ENCODE data around the gene GABRA5.

GABRA5 gene

DNA sequence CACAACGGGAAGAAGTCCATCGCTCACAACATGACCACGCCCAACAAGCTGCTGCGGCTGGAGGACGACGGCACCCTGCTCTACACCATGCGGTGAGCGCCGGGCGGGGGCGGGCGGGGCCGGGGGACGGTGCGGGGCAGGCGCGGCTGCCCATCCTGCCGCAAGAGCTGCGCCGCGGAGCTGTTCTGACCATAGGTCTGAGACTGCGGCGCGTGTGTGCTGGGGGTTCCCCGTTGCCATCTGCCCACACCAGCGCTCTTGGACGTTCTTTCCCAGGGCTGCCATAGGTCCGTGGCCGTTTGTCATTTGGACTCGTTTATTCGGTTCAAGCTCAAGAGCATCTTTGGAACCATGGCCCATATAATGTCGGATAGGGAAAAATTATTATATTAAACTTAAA, 16.6 kb downstream of the GABRA5 start:
- H3K4me3 Mint-ChIP-seq: no peak overlapping the region

DNA sequence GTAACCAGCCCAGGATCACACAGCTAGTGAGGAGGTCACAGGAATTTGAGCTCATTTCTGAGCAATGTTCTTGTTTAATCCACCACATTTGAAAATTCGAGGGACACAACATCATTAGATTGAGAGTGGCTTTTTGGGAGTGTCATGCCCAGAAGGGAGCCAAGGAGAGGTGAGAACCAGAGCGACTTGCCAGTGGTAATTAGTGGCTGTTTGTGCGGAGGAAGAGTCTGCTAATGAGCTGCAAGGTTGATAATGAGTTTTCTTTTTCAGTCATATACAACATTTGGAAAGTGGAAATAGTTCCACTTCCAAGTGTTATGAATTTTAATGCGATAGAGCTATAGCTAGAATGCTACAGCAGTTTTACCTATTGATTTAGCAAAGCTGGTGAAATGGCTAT, 19.7 kb downstream of the GABRA5 start:
- ATAC-seq (replicated peaks; ENCODE audit: extremely low read depth, poor library complexity, severe bottlenecking): no peak
- H3K4me1 Mint-ChIP-seq: no peaks in the 10 kb centered on the region

More for the DNA sequence above, 16.6 kb downstream of the GABRA5 start:
- no peaks in the 10 kb centered on the region for H3K4me1 Mint-ChIP-seq
- no peaks in the 10 kb centered on the region for H3K9me3 Mint-ChIP-seq
- H3K27me3 Mint-ChIP-seq: no peaks in the 10 kb centered on the region
- DNase-seq (ENCODE audit: low spot score in 2 of 2) (no peak), ATAC-seq (replicated peaks; ENCODE audit: extremely low read depth, poor library complexity, severe bottlenecking) (no peak)
- H3K27ac Mint-ChIP-seq (ENCODE audit: low read depth): no peak overlapping the region
- H3K36me3 Mint-ChIP-seq (ENCODE audit: insufficient read depth): no peaks in the 10 kb centered on the region

DNA sequence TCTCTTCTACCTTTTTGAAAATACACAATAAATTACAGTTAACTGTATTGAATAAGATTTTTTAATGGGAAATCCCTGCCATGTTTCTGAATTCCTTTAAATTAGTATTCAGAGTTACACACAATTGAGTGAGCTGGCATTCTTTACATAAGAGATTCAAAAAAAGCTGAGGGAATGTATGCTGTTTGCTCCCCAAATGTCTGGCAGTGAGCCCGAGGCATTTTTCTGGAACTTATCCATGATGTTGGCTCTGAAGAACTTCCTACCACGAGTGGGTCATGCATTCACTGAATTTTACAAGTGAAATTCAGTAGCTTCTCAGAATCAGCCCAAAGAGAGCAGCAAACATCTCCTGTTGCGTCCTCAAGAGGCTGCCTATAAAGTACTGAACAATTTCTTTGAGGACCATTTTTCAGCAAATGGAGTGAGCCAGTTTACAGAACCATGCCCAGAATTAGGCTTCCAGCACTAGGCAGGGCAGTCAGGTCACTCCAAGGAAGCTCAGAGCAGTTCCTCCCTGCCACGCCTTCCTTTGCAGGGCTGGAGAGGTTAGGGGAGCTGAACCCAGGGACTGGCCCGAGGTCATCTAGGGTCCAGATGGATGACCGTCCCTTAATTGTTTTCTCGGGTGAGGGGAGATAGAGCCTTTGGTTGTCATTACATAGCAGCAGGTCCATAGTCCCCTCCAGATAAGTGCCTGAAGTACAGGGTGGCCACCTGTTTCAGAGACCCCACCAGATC, 21.2 kb downstream of the GABRA5 start:
- Mint-ChIP-seq H3K4me1 (no peaks in the 10 kb centered on the region), H3K27ac (ENCODE audit: low read depth) (no peak overlapping the region), H3K4me3 (no peak overlapping the region), H3K9me3 (peaks cover 5% of the 10 kb centered on the region), H3K27me3 (no peaks in the 10 kb centered on the region), H3K36me3 (ENCODE audit: insufficient read depth) (peaks cover 2% of the 10 kb centered on the region)
- DNase-seq (ENCODE audit: low spot score in 2 of 2) (no peak), ATAC-seq (replicated peaks; ENCODE audit: extremely low read depth, poor library complexity, severe bottlenecking) (no peak)

More for the DNA sequence above, 19.7 kb downstream of the GABRA5 start:
- H3K27me3 Mint-ChIP-seq: no peaks in the 10 kb centered on the region
- no peaks in the 10 kb centered on the region for H3K9me3 Mint-ChIP-seq
- no peak overlapping the region for H3K27ac Mint-ChIP-seq (ENCODE audit: low read depth)
- DNase-seq (ENCODE audit: low spot score in 2 of 2): no peak
- H3K4me3 Mint-ChIP-seq: no peak overlapping the region
- no peaks in the 10 kb centered on the region for H3K36me3 Mint-ChIP-seq (ENCODE audit: insufficient read depth)

DNA sequence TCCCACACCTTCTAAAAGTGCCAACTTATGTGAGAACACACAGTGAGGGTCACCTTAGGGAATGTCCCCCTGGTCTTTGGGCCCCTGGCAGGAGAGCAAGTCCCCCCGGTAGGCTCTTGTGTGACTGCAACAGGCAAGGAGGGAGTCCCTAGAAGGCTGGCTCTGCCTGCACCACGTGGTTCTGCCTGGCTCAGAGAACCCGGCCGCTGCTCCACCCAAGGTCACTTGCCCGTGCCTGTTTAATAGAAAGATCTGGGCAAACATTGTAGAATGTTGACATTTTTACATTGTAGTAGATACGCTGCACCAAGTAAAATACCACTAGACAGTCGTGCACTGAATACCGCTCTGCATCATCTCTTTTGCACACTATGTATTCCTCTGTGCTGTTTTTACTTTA, 21.9 kb downstream of the GABRA5 start:
- Mint-ChIP-seq H3K27me3 (no peaks in the 10 kb centered on the region), H3K4me3 (no peak overlapping the region), H3K9me3 (peaks cover 8% of the 10 kb centered on the region), H3K36me3 (ENCODE audit: insufficient read depth) (peaks cover 2% of the 10 kb centered on the region), H3K27ac (ENCODE audit: low read depth) (no peak overlapping the region), H3K4me1 (no peaks in the 10 kb centered on the region)
- DNase-seq (ENCODE audit: low spot score in 2 of 2) (no peak), ATAC-seq (replicated peaks; ENCODE audit: extremely low read depth, poor library complexity, severe bottlenecking) (no peak)

DNA sequence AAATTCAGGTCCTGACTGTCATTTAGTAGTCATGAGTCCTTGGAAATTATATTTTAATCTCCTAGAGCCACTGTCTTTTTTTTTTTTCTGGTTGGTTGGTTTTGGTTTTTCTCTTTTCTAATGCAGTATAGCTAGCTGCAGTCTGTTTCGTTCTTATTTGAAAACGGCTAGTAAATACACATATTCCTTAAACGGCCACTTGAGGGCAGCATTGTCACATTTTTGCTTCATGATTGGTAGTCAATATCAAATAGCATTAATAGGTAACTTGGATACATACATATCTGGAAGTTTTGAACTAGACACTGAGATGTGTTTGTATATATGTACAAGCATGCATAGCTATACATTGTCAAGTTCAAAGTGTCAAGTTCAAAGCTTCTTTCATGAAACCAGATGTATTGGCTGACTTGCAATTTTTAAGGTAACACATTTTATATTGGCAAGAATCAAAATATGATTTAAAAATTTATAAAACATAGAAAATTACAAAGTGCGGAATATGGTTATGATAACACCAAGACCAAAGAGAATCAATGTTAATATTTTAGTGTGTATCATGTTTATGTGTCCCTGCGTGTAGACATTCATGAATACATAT, 22.5 kb downstream of the GABRA5 start:
- DNase-seq (ENCODE audit: low spot score in 2 of 2) (no peak), ATAC-seq (replicated peaks; ENCODE audit: extremely low read depth, poor library complexity, severe bottlenecking) (no peak)
- Mint-ChIP-seq H3K27ac (ENCODE audit: low read depth) (no peak overlapping the region), H3K9me3 (peaks cover 8% of the 10 kb centered on the region), H3K27me3 (no peaks in the 10 kb centered on the region), H3K4me1 (no peaks in the 10 kb centered on the region), H3K4me3 (no peak overlapping the region), H3K36me3 (ENCODE audit: insufficient read depth) (peaks cover 2% of the 10 kb centered on the region)

DNA sequence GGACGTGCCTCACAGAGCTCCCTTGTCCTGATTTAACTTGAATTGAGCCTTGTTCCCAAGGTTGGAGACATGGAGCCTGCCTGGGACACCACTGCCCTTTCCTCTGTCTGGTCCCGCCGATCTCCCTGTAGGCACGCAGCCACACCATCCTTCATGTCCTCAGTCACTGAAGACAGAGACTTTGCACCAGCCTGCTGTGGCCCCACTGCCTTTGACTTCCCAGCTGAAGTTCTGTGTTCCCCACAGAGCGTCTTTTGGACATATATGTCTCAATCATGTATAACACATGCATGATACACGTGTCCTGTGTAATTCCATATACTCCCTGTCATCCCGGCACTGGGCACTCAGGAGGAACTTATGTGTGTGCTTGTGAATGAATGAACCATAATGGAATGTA, 23.6 kb downstream of the GABRA5 start:
- Mint-ChIP-seq H3K36me3 (ENCODE audit: insufficient read depth) (peaks cover 2% of the 10 kb centered on the region), H3K4me1 (no peaks in the 10 kb centered on the region), H3K27ac (ENCODE audit: low read depth) (no peak overlapping the region), H3K4me3 (no peak overlapping the region), H3K27me3 (no peaks in the 10 kb centered on the region), H3K9me3 (peaks cover 17% of the 10 kb centered on the region)
- DNase-seq (ENCODE audit: low spot score in 2 of 2) (no peak), ATAC-seq (replicated peaks; ENCODE audit: extremely low read depth, poor library complexity, severe bottlenecking) (no peak)

DNA sequence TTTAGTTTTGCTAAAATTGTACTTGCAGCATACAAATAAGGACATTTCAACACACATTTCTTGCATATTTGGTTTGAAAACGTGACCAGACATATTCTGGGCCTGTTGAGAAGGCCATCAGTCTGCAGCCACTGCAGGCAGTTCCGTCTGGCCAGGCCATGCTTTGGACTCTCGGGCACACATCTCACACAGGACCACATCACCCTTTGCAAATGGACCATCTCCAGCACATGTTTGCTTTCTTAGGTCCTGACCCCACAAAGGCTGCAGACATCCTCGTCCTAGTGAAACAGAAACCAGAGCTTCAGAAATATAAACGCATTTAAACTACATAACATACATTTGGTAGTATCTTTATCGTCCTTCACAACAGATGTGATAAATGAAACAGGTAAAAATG, 24.1 kb downstream of the GABRA5 start:
- no peak overlapping the region for H3K27ac Mint-ChIP-seq (ENCODE audit: low read depth)
- no peaks in the 10 kb centered on the region for H3K27me3 Mint-ChIP-seq
- DNase-seq (ENCODE audit: low spot score in 2 of 2) (no peak), ATAC-seq (replicated peaks; ENCODE audit: extremely low read depth, poor library complexity, severe bottlenecking) (no peak)
- H3K4me3 Mint-ChIP-seq: no peak overlapping the region
- H3K4me1 Mint-ChIP-seq: no peaks in the 10 kb centered on the region
- peaks cover 2% of the 10 kb centered on the region for H3K36me3 Mint-ChIP-seq (ENCODE audit: insufficient read depth)
- peaks cover 17% of the 10 kb centered on the region for H3K9me3 Mint-ChIP-seq

DNA sequence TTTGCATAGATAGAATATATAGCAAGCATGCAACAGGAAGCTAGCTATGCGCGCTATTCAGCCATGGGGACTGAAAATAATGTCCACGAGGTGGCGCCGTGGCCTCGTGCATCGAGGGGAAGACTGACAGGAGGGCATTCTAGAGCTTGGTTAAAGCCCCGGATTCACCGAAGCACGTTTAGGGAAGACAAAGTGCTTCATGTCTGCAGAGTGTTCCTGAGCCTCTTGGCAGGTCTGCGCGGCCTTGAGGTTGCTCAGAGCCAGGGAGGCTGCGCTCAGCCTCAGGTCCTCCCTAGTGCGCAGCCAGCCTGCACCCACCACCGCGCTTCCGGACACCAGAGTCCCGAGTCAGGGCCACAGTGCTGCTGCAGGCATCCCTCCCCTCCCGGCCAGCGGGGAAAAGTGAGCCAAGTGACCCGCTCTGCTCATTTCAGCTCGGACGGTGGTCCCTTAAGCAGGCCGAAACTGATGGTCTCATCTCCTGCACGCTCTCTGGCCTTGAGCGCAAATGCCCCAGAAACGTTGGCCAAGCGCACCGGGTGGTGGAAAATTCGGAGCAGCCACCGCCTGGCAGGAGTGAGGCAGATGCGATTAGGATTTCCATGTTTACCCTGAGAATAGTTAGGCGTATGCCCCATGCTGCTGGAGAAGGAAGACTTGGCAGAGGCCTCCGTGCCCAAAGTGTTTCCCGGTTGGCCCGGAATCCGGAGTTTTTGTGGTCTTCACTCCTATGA, 24.8 kb downstream of the GABRA5 start:
- Mint-ChIP-seq H3K4me1 (no peaks in the 10 kb centered on the region), H3K27ac (ENCODE audit: low read depth) (no peak overlapping the region), H3K36me3 (ENCODE audit: insufficient read depth) (peaks cover 2% of the 10 kb centered on the region), H3K9me3 (peaks cover 17% of the 10 kb centered on the region), H3K4me3 (no peak overlapping the region), H3K27me3 (no peaks in the 10 kb centered on the region)
- no peak for DNase-seq (ENCODE audit: low spot score in 2 of 2)
- ATAC-seq (replicated peaks; ENCODE audit: extremely low read depth, poor library complexity, severe bottlenecking): no peak

DNA sequence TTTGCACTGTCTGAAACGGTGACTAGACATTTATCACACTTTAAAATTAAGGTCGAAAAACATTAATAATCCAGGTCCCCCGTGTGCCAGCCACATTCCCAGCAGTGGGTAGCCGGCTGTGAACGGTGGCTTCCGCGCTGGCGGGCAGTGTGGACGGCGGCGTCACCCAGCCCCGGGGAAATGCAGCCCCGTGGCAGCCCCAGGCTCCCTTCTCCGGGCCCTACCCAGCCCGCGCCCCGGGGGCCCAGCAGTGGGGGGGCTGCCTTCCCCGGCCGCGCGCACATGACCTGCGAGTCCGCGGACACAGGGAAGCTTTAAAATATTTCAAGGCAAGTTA, 25.3 kb downstream of the GABRA5 start:
- H3K9me3 Mint-ChIP-seq: peaks cover 17% of the 10 kb centered on the region

DNA sequence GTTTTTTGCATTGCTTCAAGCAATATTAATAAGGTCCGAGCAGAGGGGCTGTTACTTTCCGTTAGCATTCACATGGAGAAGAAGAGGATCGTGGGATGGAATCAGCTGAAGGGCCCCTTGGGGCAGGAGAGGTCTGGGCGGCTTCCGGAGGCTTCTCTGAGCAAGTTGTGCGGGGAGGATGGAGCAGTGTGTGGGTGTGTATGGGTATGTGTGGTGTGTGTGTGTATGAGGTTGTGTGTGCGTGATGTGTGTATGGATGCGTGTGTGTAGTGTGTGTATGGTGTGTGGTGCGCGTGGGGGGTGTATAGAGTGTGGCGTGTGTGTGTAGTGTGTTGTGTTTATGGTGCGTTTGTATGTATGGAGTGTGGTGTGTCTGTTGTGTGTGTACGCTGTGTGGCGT, 25.8 kb downstream of the GABRA5 start:
- no peaks in the 10 kb centered on the region for H3K4me1 Mint-ChIP-seq
- H3K27ac Mint-ChIP-seq (ENCODE audit: low read depth): no peak overlapping the region
- H3K36me3 Mint-ChIP-seq (ENCODE audit: insufficient read depth): peaks cover 2% of the 10 kb centered on the region
- ATAC-seq (replicated peaks; ENCODE audit: extremely low read depth, poor library complexity, severe bottlenecking) (no peak), DNase-seq (ENCODE audit: low spot score in 2 of 2) (no peak)
- no peaks in the 10 kb centered on the region for H3K27me3 Mint-ChIP-seq
- no peak overlapping the region for H3K4me3 Mint-ChIP-seq
- peaks cover 17% of the 10 kb centered on the region for H3K9me3 Mint-ChIP-seq

More for the DNA sequence above, 25.3 kb downstream of the GABRA5 start:
- H3K27ac Mint-ChIP-seq (ENCODE audit: low read depth): no peak overlapping the region
- ATAC-seq (replicated peaks; ENCODE audit: extremely low read depth, poor library complexity, severe bottlenecking): no peak
- H3K4me3 Mint-ChIP-seq: no peak overlapping the region
- H3K36me3 Mint-ChIP-seq (ENCODE audit: insufficient read depth): peaks cover 2% of the 10 kb centered on the region
- DNase-seq (ENCODE audit: low spot score in 2 of 2): no peak
- no peaks in the 10 kb centered on the region for H3K4me1 Mint-ChIP-seq
- H3K27me3 Mint-ChIP-seq: no peaks in the 10 kb centered on the region

DNA sequence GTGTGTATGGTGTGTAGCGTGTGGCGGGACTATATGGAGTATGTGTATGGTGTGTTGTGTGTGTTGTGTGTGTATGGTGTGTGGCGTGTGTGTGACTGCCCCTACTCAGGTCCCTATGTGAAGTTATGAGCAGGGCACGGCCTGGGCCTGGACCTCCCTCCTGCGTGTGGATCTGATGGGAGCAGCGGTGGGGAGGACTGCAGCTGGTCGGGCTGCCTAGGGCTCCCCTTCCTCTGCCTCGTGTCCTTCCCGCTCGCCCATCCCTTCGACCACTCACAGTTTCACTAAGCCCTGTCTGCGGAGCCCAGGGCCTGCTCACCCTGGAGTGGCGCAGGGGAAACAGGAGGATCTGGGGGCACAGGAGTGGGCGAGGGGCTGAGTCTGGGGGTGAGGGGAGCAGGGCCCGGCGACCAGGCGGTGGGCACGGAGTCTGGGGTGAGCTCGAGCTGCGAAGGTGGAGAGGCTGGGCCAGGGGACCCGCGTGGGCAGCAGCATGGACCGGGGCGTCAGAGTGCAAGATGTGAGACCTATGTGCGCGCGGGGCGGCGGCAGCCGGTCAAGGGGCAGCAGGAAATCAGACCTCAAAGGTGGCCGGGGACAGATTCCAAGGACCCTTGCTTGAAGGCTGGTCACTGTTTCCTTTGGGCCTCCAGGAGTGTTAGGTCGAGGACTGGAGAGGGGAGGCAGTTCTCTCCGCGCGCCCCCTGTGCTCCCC, 26.6 kb downstream of the GABRA5 start:
- Mint-ChIP-seq H3K4me3 (no peak overlapping the region), H3K9me3 (peaks cover 17% of the 10 kb centered on the region), H3K27me3 (no peaks in the 10 kb centered on the region), H3K36me3 (ENCODE audit: insufficient read depth) (peaks cover 2% of the 10 kb centered on the region), H3K4me1 (no peaks in the 10 kb centered on the region), H3K27ac (ENCODE audit: low read depth) (no peak overlapping the region)
- no peak for DNase-seq (ENCODE audit: low spot score in 2 of 2)
- no peak for ATAC-seq (replicated peaks; ENCODE audit: extremely low read depth, poor library complexity, severe bottlenecking)

DNA sequence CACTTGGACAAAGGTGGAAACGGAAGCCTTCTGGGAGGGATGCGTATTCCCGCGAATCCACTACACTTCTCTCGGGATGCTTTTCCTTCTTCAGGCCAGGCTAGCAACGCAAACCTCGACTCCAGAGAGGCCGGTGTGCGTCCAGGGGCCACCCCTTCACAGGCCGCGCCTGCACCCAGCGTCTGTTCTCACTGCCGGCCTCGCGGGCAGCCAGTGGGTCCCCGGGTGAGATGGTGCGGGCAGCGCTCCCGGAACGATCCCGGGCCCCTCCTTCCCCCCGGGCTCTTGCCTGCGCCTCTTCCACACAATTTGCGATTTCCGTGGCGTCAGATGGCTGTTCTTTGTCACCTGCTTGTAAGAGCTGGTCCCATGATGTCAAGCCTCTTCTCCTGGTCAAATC, 27.3 kb downstream of the GABRA5 start:
- peaks cover 2% of the 10 kb centered on the region for H3K36me3 Mint-ChIP-seq (ENCODE audit: insufficient read depth)
- no peaks in the 10 kb centered on the region for H3K27me3 Mint-ChIP-seq
- no peaks in the 10 kb centered on the region for H3K4me1 Mint-ChIP-seq
- H3K4me3 Mint-ChIP-seq: no peak overlapping the region
- no peak for DNase-seq (ENCODE audit: low spot score in 2 of 2)
- H3K27ac Mint-ChIP-seq (ENCODE audit: low read depth): no peak overlapping the region
- H3K9me3 Mint-ChIP-seq: peaks cover 17% of the 10 kb centered on the region
- no peak for ATAC-seq (replicated peaks; ENCODE audit: extremely low read depth, poor library complexity, severe bottlenecking)
